ENCODE results near the gene CERS5.

GRCh38 chr12:50102646-50103309, 64.4 kb downstream of the CERS5 start:
- TF ChIP-seq, protein P1, sequence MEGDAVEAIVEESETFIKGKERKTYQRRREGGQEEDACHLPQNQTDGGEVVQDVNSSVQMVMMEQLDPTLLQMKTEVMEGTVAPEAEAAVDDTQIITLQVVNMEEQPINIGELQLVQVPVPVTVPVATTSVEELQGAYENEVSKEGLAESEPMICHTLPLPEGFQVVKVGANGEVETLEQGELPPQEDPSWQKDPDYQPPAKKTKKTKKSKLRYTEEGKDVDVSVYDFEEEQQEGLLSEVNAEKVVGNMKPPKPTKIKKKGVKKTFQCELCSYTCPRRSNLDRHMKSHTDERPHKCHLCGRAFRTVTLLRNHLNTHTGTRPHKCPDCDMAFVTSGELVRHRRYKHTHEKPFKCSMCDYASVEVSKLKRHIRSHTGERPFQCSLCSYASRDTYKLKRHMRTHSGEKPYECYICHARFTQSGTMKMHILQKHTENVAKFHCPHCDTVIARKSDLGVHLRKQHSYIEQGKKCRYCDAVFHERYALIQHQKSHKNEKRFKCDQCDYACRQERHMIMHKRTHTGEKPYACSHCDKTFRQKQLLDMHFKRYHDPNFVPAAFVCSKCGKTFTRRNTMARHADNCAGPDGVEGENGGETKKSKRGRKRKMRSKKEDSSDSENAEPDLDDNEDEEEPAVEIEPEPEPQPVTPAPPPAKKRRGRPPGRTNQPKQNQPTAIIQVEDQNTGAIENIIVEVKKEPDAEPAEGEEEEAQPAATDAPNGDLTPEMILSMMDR (IDR thresholded peaks at IDR 0.05), result no peak
- TF ChIP-seq POLR2AphosphoS5 (IDR thresholded peaks at IDR 0.05), result no peak
- no peak for TF ChIP-seq EP300 (IDR thresholded peaks at IDR 0.05)
- no peak for TF ChIP-seq POLR2A (IDR thresholded peaks at IDR 0.05)
